DMS79 (cell line): ENCODE results near the gene UNC79.

ENCODE experiments used
- DNase-seq: peaks from one replicate; lab custom pipeline; 2025; lab: John Stamatoyannopoulos, UW

UNC79 gene

DNA sequence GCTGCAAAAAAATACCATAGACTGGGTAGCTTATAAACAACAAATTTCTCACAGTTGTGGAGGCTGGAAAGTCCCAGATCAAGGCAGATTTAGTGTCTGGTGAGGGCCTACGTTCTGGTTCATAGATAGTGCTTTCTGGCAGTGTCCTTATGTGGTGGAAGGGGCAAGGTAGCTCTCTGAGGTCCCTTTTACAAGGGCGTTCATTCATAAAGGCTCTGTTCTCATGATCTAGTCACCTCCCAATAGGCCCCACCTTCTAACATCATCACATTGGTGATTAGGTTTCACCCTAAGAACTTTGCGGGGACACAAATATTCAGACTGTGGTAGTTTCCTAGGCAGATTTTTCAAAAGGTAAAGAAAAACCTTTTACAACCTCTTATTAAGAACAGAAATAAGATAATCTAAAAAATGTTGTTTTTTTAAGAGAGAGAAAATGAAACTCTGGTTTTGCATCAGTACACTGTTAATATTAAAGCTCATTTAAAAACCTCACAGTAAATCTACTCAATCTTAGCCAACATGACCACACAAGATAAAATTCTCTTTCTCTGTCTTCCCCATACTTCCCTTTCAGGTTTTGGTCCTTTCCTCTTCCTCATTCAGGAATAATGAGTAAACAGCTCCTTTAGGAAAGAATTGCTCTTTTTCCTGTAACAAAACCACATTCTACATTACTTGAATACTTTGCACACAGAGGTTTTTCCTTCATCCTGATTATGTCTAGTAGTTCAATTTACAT is 117.5 kb downstream of the UNC79 start:
- DNase-seq: no peak

- DNase-seq: no peak
Measured at GRCh38 chr14:93549595-93549994, 118.9 kb downstream of the UNC79 start.

- DNase-seq: no peak
Measured at GRCh38 chr14:93564918-93565317, 134.2 kb downstream of the UNC79 start.

DNA sequence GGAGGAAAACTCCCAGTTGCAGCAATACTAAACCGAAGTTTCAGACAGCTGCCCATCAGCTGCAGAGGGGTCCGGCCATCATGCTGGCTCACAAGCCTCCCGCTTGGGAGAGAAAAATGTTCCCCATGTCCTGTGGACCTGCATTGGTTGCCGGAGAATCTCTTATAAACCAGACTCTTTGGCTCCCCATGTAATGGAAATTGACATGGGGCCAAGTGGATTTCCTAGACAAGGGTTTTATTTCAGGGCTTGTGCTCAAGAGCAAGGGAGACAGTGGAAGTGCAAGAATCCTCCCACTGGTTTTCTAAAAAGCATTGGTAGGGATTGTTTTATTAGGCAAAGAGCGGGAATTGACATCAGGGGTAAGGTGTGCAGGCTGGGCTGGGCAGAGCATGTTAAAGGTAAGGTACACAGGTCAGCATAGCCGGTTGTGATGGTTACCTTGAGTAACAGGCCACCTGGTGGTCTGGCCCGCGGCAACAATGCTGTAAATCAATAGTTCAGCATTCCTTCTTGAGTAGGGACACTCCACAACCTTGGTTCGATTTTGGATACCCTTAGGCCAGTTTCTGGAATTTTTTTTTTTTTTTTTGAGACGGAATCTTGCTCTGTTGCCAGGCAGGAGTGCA is 135.4 kb downstream of the UNC79 start:
- DNase-seq: no peak

GRCh38 chr14:93571275-93571674 is 140.5 kb downstream of the UNC79 start:
- no peak for DNase-seq

DNA sequence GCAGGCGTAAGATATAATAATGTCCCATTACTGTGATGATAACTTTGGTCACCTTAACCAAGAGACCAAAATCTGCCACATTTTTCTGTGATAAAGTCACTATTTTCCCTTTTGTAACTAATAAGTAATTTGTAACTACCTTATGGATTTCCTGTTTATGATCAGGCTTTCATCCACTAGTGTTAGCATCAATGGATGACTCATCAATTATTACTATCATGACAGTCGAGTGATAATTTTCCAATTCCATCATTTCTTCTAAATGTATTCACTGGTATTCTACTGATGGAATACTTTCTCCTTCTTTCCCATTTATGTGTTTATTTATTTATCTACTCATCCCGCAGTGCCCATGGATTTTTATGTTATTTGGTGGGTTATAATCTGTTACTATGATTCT is 148.4 kb downstream of the UNC79 start:
- no peak for DNase-seq

DNA sequence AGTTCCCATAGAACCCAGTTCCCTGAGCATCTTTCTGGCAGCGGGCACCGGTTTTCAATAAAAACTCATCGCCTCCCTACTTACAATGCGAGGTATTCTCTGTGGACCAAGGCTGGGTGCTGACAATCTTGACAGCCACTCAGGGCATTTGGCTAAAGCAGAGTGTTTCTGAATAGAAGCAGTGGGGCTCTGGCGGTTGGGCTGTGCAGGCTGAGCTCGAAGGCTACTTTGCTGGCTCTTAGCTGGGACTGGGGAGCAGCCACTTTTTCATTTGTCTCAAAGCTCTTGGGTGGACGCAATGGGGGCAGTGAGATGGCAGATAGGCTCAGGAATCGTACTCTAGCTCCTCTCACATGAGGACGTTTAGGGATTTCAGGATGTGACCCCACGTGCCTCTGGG is 151.8 kb downstream of the UNC79 start:
- DNase-seq: no peak

DNA sequence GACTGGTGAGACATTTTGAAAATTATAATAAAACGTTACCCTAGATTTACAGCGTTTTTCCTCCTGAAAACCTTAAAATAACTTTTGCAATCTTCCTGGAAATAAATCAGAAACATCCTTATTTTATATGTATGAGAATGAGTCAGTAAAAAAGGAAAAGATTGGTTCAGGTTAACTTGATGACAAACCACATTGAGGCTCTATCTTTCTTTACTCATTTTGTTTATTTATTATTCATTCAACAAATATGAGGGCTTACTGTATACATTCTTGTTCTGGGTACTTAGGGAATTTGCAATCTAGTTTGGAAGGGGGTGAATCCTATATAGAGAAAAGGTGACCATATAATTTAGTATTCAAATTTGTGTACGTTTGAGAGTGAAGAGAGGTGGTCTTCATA is 156.6 kb downstream of the UNC79 start:
- DNase-seq: no peak

DNA sequence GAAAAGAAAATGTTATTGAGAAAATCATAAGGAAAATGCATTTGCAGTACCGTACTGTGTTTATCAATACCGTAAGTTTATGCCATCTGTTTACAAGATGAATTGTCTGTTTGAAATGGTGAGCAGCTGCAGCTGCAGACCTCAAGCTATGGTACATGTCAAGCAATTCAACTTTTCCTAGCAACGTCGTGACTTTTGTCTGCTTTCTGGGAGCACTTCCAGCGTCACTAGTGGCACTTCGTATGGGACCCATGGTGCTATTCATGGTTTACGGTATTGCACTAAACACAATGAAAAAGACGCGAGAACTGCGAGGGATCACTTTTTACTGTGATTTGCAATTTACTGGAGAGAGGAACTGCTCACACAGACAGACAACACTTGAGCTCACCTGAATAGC is 160.8 kb downstream of the UNC79 start:
- no peak for DNase-seq

- no peak for DNase-seq
Measured at GRCh38 chr14:93592786-93593185, 162.0 kb downstream of the UNC79 start.

- no peak for DNase-seq
Measured at GRCh38 chr14:93606091-93606490, 175.4 kb downstream of the UNC79 start.

GRCh38 chr14:93619176-93619793 is 188.5 kb downstream of the UNC79 start:
- DNase-seq: peak; percentile 50

- DNase-seq: no peak
Measured at GRCh38 chr14:93628048-93628447, 197.3 kb downstream of the UNC79 start.

- DNase-seq: no peak
Measured at GRCh38 chr14:93629643-93630042, 198.9 kb downstream of the UNC79 start.

DNA sequence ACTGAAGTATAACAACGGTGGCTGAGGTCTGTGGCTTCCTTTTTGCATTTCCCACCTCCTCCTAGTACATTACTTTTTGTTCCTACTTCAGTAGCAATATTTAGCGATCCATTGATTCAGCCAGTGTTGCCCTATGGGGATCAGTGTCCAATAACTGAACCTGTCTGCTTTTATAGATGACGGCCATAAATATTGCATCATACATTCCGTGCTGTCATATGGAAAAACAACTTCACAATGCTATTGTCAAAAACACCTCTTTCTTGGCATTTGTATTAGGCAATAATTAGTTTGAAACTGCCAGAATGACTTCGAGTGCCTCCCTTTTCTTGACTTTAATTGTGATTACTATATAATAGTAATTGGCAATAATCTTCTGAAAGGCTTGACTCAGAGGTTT is 208.1 kb downstream of the UNC79 start:
- no peak for DNase-seq

- no peak for DNase-seq
Measured at GRCh38 chr14:93643127-93643526, 212.4 kb downstream of the UNC79 start.

DNA sequence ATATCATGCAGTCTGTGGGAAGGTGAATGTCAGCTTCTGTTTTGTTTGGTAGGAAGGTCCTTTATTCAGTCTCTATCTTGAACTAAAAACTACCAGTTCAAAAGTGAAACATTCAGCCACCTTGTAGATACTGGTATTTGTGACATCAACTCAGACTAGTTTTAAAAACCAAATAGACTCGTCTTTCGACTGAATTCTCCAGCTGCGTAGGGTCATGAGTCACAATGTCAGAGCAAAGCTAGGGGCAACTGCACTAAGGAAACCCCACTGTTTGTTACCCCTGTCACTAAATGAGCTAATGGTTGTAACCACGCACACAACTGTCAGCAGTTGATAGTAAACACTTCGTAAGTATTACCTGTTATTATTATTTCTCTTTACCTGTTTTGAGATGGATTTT is 212.9 kb downstream of the UNC79 start:
- no peak for DNase-seq

DNA sequence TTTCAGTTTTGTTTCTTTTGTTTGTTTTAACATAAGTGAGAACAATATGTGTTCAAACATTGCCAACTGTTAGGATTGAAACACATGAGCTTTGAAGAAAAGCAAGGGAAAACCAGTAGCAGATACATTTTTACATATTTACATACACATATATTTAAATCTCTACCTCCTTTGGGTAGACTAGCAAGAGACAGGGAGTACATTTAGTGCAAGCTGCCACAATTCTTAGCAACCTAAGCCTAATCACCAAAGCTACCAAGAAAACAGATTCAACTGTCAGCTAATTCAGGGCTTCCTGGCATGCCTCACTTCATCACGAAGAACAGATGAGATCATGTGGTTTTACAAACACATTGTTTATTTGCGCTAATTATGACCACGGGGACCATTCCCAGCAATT is 214.5 kb downstream of the UNC79 start:
- DNase-seq: no peak

DNA sequence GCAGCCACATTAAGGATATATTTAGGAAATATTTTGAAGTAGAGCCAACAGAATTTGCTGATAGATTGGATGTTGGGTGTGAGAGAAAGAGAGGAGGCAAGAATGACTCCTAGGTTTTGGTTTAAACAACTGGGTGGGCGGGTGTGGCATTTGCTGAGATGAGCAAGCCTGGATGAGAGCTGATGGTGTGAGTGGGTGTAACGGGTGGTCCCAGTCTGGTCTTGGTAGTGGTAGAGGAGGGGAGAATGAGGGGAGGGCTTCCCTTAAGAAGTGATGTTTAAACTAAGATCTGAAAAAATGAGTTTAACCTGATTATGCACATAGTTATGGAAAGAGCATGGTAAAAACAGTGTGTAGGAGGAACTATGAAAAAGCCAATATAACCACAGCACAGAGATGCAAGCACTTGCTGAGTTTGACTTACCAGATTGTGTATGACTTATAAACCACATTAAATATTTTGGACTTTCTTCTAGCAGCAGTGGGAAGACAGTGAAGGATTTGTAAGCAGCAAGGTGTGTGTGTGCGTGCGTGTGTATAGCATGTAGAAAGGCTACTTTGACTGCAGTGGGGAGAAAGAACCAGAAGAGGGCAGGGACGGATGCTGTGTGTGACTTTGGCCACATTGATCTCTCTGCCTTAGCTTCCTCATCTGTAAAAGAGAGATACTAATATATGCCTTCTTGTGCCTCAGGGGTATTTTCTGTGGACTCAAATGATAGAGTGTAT is 217.9 kb downstream of the UNC79 start:
- DNase-seq: peak; percentile 13

DNA sequence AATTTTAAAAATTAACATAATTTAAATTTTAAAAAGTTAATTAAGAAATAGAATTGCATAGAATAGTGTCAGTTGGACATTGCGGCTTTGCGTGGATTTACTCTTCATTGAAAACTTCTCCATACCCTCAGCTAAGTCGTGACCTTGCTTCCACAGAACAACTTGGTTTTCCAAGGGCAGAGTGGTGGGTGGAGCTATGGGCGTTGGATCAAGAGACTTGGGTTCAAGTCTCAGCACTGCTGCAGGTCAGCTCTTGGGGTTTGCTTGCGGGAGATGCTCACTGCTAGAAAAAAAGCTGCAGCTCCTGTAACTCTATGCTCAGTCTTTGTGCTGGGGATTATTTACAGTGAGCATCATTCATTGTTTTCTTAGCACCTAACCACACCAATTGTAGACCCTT is 223.9 kb downstream of the UNC79 start:
- no peak for DNase-seq

- peak; percentile 27 for DNase-seq
Measured at GRCh38 chr14:93655078-93655750, 224.5 kb downstream of the UNC79 start.

GRCh38 chr14:93657875-93658274 is 227.1 kb downstream of the UNC79 start:
- no peak for DNase-seq
